HL-60 (cell line): ENCODE results near the gene PTTG1IP2.

Experiments
- DNase-seq, 2 experiments: peaks; one replicate each; pipeline ENCODE4 v3.0.0-alpha.2; 2010 to 2020; ENCODE audit warnings: low read depth in 1 of 2, low spot score in 1 of 2
- H3K27ac ChIP-seq: fragments of 250-450 bp; sonication (Bioruptor Pico); replicated peaks from 2 replicates; pipeline ENCODE4 v1.5.1; 2020; ENCODE audit warnings: mild to moderate bottlenecking, moderate library complexity
- H3K27me3 ChIP-seq: fragments of 250-450 bp; sonication (Bioruptor Pico); 2 replicates; pipeline ENCODE4 v1.5.1; 2021; ENCODE audit warnings: mild to moderate bottlenecking, moderate library complexity; ENCODE audit not compliant: insufficient read depth, poor library complexity, severe bottlenecking
- H3K4me3 ChIP-seq: replicated peaks from 2 replicates; pipeline ENCODE4 v1.5.1; 2011; ENCODE audit warnings: mild to moderate bottlenecking, control low read depth, low read length; ENCODE audit not compliant: insufficient read depth
- CTCF ChIP-seq: IDR thresholded peaks from one replicate; pipeline ENCODE4 v1.5.1; 2011; ENCODE audit warnings: low read length, control low read depth, inconsistent platforms; ENCODE audit not compliant: insufficient read depth
- GABPA ChIP-seq: IDR thresholded peaks from 2 replicates; pipeline ENCODE4 v1.6.1; 2012; ENCODE audit warnings: low read depth
- POLR2AphosphoS5 ChIP-seq: IDR thresholded peaks from 2 replicates; pipeline ENCODE4 v1.6.1; 2012; ENCODE audit warnings: low read depth
- SPI1 ChIP-seq: IDR thresholded peaks from 2 replicates; pipeline ENCODE4 v1.6.1; 2012; ENCODE audit warnings: low read depth, mild to moderate bottlenecking, borderline replicate concordance
- TF ChIP-seq, protein P1 (sequence below): IDR thresholded peaks from 2 replicates; pipeline ENCODE4 v1.6.1; 2012; ENCODE audit warnings: low read depth; ENCODE audit not compliant: insufficient replicate concordance

The PTTG1IP2 gene

GRCh38 chr7:90538405-90538804, 69.0 kb downstream of the PTTG1IP2 start:
- TF ChIP-seq SPI1 (no peak), CTCF (no peak), POLR2AphosphoS5 (no peak), GABPA (no peak)
- TF ChIP-seq, protein P1, sequence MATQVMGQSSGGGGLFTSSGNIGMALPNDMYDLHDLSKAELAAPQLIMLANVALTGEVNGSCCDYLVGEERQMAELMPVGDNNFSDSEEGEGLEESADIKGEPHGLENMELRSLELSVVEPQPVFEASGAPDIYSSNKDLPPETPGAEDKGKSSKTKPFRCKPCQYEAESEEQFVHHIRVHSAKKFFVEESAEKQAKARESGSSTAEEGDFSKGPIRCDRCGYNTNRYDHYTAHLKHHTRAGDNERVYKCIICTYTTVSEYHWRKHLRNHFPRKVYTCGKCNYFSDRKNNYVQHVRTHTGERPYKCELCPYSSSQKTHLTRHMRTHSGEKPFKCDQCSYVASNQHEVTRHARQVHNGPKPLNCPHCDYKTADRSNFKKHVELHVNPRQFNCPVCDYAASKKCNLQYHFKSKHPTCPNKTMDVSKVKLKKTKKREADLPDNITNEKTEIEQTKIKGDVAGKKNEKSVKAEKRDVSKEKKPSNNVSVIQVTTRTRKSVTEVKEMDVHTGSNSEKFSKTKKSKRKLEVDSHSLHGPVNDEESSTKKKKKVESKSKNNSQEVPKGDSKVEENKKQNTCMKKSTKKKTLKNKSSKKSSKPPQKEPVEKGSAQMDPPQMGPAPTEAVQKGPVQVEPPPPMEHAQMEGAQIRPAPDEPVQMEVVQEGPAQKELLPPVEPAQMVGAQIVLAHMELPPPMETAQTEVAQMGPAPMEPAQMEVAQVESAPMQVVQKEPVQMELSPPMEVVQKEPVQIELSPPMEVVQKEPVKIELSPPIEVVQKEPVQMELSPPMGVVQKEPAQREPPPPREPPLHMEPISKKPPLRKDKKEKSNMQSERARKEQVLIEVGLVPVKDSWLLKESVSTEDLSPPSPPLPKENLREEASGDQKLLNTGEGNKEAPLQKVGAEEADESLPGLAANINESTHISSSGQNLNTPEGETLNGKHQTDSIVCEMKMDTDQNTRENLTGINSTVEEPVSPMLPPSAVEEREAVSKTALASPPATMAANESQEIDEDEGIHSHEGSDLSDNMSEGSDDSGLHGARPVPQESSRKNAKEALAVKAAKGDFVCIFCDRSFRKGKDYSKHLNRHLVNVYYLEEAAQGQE: no peak
- no peak for DNase-seq
- no peak overlapping the region for H3K4me3 ChIP-seq
- no peak overlapping the region for H3K27ac ChIP-seq
- H3K27me3 ChIP-seq: peaks cover 3% of the 10 kb centered on the region

DNA sequence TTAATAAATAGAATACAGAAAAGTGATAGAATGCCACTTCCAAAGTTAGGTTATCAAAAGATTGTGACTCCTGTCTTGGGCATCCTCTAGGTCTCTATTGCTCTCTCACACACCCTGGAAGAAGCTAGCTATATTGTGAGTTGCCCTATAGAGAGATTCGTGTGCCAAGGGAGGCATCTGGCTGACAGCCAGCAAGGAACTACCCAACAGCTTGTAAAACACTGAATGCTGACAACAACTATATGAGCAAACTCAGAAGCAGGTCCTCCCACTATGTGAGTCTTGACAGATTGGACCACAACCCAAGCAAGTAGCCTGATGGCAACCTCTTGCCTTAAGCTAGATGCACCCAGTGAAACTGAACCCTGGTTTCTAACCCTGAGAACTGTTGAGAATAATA, 71.0 kb downstream of the PTTG1IP2 start:
- DNase-seq: no peak
- Histone ChIP-seq H3K4me3 (no peak overlapping the region), H3K27me3 (peaks cover 3% of the 10 kb centered on the region), H3K27ac (no peak overlapping the region)
- TF ChIP-seq POLR2AphosphoS5 (no peak), SPI1 (no peak), GABPA (no peak), CTCF (no peak)
- TF ChIP-seq, protein P1: no peak

DNA sequence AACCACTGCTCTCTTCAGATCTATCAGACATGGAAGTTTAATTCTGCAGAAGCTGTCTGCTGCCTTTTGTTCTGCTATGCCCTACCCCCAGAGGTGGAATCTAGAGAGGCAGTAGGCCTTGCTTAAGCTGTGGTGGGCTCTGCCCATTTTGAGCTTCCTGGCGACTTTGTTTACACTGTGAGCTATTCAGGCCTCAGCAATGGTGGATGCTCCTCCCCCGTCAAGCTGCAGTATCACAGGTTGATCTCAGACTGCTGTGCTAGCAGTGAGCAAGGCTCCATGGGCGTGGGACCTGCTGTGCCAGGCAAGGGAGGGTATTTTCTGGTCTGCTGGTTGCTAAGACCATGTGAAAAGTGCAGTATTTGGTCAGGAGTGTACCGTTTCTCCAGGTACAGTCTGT, 81.6 kb downstream of the PTTG1IP2 start:
- TF ChIP-seq POLR2AphosphoS5: no peak
- TF ChIP-seq, protein P1: no peak
- Histone ChIP-seq H3K4me3 (no peak overlapping the region), H3K27me3 (peaks cover 12% of the 10 kb centered on the region), H3K27ac (no peak overlapping the region)
- DNase-seq: no peak

DNA sequence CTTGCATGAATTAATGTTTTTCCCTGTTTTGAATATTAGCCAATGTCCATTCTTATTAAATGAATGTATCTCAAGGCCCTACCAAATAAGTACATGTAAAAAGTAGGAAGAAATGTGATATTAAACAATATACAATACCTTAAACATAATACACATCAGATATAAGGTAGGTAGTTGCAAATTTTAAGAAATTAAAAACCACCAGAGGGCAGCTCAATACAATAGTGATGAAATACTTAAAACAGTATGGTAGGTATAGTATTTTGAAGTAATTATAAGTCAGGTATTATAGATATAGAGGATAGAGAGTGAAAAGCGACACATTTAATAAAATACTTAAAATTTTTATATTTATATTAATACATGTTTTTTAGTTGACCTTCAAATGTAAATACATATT, 83.1 kb downstream of the PTTG1IP2 start:
- Histone ChIP-seq H3K27ac (no peak overlapping the region), H3K4me3 (no peak overlapping the region), H3K27me3 (peaks cover 19% of the 10 kb centered on the region)
- TF ChIP-seq CTCF: no peak
- no peak for DNase-seq
